Naive thymus-derived CD8-positive, alpha-beta T cell (primary cell): ENCODE measurements around the gene AMIGO3. TPM values are rescaled to one million over a fixed set of nuclear protein-coding genes. Genes with fewer than 3 reads are reported as not detected.
A peak's percentile ranks its signal among the peaks of the same experiment; 100 is the strongest.

Source experiments
- ATAC-seq, 2 donors: fragments of 150-1000 bp; cut with Tn5 transposase in 1 of 2; sonication (Bioruptor Pico), chemical (Tn5 transposase) in 1 of 2; 1 replicate in 1 of 2; 2 replicates in 1 of 2; pipeline ENCODE4 v1.10.0; 2021; ENCODE audit warnings: mild to moderate bottlenecking in 2 of 2, moderate library complexity in 2 of 2
- POLR2A ChIA-PET: fragments of 350-600 bp; sonication (Branson Sonifier 250); formaldehyde crosslinking; loops from one replicate; lab custom pipeline; 2021; ENCODE audit warnings: antibody characterized with exemption; lab: Charles Lee
- DNase-seq, 10 donors: peaks; one replicate each; pipeline versions ENCODE4 v3.0.0 to v3.0.0-alpha.2; 2020 to 2022
- H3K27ac Mint-ChIP-seq, 10 donors: one replicate each; pipeline ENCODE4 v1.8.0; 2020 to 2022; ENCODE audit warnings: mild to moderate bottlenecking in 10 of 10, mixed read lengths in 10 of 10, moderate library complexity in 4 of 10, inconsistent platforms in 1 of 10
- H3K27me3 Mint-ChIP-seq, 5 donors: one replicate each; pipeline ENCODE4 v1.8.0; 2021 to 2022; ENCODE audit warnings: mixed read lengths in 5 of 5
- H3K36me3 Mint-ChIP-seq, 3 donors: one replicate each; pipeline ENCODE4 v1.8.0; 2020 to 2022; ENCODE audit warnings: mixed read lengths in 3 of 3, mild to moderate bottlenecking in 2 of 3, inconsistent platforms in 1 of 3
- H3K4me1 Mint-ChIP-seq, 4 donors: one replicate each; pipeline ENCODE4 v1.8.0; 2021 to 2022; ENCODE audit warnings: mixed read lengths in 4 of 4
- H3K4me3 Mint-ChIP-seq, 10 donors: one replicate each; pipeline ENCODE4 v1.8.0; 2020 to 2022; ENCODE audit warnings: mild to moderate bottlenecking in 10 of 10, mixed read lengths in 10 of 10, moderate library complexity in 6 of 10, inconsistent platforms in 1 of 10
- H3K9me3 Mint-ChIP-seq, 9 donors: one replicate each; pipeline ENCODE4 v1.8.0; 2020 to 2022; ENCODE audit warnings: mixed read lengths in 9 of 9, mild to moderate bottlenecking in 3 of 9, inconsistent platforms in 1 of 9, moderate library complexity in 1 of 9
- polyA plus RNA-seq, 3 donors: library from polyadenylated mRNA; unstranded; fragments of 300-500 nt; fragmentation: Illumina TruSeq; gene quantifications; one replicate each; pipeline ENCODE4 v1.2.3, GENCODE V29; 2021
- total RNA-seq, 8 experiments: library from RNA in 2 of 8; stranded (reverse) in 2 of 8; gene quantifications; one replicate each; pipeline ENCODE4 v1.2.3 and lab custom pipeline; 2021 to 2026

AMIGO3 gene
- total and polyA plus RNA-seq, 5 experiments from 2014 or later: 1.0 to 1.5 (median 1.2) TPM

DNA sequence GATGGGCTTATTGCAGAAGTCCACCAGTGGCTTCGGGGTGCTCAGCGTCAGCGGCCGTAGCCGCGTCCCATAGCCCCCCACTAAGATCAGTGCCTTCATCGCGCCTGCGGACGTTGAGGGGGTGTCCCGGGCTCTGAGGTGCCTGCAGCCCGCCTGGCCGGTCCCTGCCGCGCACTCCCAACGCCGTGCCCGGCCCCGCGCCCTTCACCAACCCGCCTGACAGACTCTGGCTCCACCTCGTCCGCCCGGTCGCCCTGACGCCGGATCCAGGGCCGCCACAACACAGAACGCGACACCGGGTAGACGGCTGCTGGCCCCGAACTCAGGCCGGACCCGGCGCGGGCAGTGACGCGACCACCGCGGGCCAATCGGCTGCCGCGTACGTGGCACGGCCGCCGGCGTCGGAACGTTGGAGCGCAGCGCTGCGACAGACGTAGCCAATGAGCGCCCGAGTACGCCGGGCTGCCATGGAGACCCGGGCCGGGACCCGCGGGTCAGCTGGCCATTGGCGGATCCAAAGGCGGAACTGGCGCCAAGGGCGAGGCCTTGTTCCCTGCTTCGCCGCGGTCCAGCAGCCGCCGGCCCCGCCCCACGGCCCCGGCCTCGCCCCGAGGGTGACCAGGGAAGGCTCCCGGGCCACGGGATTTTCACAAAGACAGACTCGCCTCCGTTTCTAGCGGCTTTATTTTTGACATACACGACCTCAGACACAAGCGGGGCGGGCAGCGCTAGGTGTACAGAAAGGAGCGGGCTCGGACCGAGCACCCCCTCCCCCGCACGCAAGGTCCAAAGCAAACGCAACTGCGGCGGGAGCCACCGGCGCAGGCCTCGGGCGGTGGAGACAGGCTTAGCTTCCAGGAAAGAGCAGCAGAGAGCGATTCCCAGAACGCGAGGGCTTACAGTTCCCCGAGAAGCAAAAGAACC, 4.4 kb upstream of the AMIGO3 start, which contains the start of gene GMPPB:
GMPPB (minus strand) TSS at position 324 of the 924 bp plus-strand sequence; CDS start at position 99, 225 bp downstream.
- peak within 1 kb of the TSS; percentile 87 to 97 (median 93) for H3K4me3 Mint-ChIP-seq
- H3K27ac Mint-ChIP-seq: peak within 1 kb of the TSS; percentile 80 to 98 (median 96)
- no peaks in the 10 kb centered on the region for H3K27me3 Mint-ChIP-seq
- ATAC-seq (peak; percentile 76), DNase-seq (peak; percentile 85 to 93 (median 88))
- H3K4me1 Mint-ChIP-seq: peaks cover 16 to 41% (median 37%) of the 10 kb centered on the region in 4 donors
- POLR2A ChIA-PET: interaction anchor here (0.6 to 2.6 kb wide), 9 partner anchors 9 to 295 kb away, joined by 3 to 7 read pairs (median 4); partner anchors contain the start of genes INKA1, NICN1 and RBM6
- H3K9me3 Mint-ChIP-seq: no peaks in the 10 kb centered on the region
- peaks cover 0 to 8% (median 0%) of the 10 kb centered on the region in 3 donors for H3K36me3 Mint-ChIP-seq

DNA sequence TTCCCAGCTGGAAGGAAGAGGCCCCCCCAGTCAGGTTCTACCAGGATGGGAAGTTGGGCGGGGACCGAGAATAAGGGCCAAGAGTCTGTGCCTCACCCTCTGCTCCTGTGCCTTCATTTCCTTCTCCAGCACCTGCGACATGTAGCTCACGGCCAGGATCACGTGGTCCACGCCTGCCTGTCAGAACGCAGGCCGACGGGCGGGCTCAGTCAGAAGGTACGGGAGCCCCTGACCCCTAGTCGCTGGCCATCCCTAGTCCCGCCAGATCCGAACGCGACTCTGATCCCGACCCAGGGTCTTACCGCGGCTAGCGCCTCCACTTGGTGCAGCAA, 3.8 kb upstream of the AMIGO3 start:
- Mint-ChIP-seq H3K36me3 (peaks cover 0 to 6% (median 0%) of the 10 kb centered on the region in 3 donors), H3K4me3 (peak overlapping the region; percentile 87 to 97 (median 93)), H3K4me1 (peaks cover 20 to 47% (median 43%) of the 10 kb centered on the region in 4 donors), H3K27ac (peak overlapping the region; percentile 80 to 98 (median 96)), H3K9me3 (no peaks in the 10 kb centered on the region), H3K27me3 (no peaks in the 10 kb centered on the region)
- DNase-seq (peak; percentile 35 to 74 (median 50)), ATAC-seq (peak; percentile 15 to 22)
- POLR2A ChIA-PET: interaction anchor here (0.6 to 2.6 kb wide), 9 partner anchors 9 to 294 kb away, joined by 3 to 7 read pairs (median 4); partner anchors contain the start of genes INKA1, NICN1 and RBM6

DNA sequence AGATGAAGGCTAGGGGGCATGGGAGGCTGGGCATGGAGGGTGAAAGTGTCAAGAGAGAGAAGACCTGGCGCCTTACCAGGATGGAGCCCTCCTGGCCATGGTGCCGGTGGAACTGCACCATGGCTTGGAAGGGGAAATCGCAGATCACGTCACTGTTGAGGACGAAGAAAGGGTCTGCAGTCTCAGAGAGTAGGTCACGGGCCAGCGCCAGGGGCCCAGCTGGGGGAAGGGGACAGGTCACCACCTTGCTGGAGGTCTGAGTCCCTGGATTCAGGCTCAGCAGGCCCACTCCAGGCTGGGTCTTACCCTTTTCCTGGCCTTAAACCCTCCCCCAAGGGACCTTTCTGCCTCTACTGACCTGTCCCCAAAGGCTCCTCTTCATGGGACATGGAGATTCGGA, 3.4 kb upstream of the AMIGO3 start:
- POLR2A ChIA-PET: interaction anchor here (0.6 to 2.6 kb wide), 6 partner anchors 8 to 294 kb away, joined by 3 to 7 read pairs (median 3); partner anchors contain the start of genes INKA1, NICN1 and RBM6
- no peak for ATAC-seq
- Mint-ChIP-seq H3K27me3 (no peaks in the 10 kb centered on the region), H3K36me3 (peaks cover 0 to 2% (median 0%) of the 10 kb centered on the region in 3 donors), H3K27ac (peak overlapping the region; percentile 80 to 98 (median 96)), H3K9me3 (no peaks in the 10 kb centered on the region), H3K4me1 (peaks cover 20 to 47% (median 43%) of the 10 kb centered on the region in 4 donors), H3K4me3 (peak overlapping the region; percentile 87 to 97 (median 93))
- DNase-seq: no peak

DNA sequence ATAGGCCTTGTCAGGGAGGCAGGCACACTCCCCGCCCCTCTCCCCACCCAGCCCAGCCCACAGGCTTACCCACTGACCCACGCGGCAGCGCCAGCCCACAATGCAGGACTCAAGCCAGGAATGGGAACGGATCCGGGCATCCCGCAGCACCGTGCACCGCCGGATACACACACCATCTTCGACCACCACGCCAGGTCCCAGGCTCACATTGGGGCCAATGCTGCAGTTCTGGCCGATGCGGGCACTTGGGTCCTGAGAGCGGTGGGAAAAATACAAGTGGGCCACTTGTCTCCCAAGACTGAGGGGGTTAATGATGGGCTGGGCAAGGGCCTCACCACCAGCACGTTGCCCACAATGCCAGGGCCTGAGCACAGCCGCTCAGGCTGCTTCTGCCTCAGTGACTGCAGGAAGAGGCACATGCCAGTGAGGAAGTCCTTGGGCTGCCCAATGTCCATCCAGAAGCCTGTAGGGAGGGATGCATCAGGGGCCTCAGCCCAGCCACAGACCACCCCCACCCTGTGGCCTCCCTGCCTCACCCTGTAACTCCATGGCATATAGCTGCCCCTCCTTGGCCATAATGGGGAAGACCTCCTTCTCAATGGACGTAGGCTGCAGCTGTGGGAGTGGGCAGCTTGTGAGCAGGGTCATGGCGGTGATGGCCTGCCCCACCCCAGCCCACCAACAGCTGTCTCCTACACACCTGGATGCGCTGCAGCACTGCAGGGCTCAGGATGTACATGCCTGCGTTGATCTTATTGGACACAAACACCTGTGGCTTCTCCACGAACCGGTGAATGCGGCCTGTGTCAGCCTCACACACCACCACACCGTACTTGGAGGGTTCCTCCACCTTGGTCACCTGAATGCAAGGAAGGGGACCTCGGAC, 2.7 kb upstream of the AMIGO3 start:
- Mint-ChIP-seq H3K36me3 (no peaks in the 10 kb centered on the region), H3K4me1 (peaks cover 20 to 49% (median 45%) of the 10 kb centered on the region in 4 donors), H3K27ac (peak overlapping the region in 9 of 10 donors; percentile 80 to 98 (median 95)), H3K4me3 (peak overlapping the region; percentile 68 to 97 (median 92)), H3K27me3 (no peaks in the 10 kb centered on the region), H3K9me3 (no peaks in the 10 kb centered on the region)
- ATAC-seq (no peak), DNase-seq (no peak)
- POLR2A ChIA-PET: interaction anchor here (1.2 to 2.6 kb wide), 4 partner anchors 7 to 218 kb away, joined by 3 to 7 read pairs (median 4); partner anchors contain the start of genes INKA1 and RBM6

DNA sequence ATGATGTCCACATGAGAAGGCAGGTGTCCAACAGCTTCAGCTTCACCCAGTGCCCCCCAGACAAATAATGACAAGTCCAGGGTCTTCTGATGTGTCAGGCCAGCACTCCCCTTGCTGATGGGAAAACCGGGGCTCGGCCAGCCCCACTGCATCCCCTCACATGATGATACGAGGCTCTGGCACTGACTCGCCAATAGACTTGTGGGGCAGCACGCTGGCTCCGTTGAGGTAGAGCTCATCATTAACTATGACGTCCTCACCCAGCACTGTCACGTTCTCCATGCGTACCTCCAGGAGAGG, 2.1 kb upstream of the AMIGO3 start:
- Mint-ChIP-seq H3K27ac (peak overlapping the region in 5 of 10 donors; percentile 16 to 91 (median 67)), H3K36me3 (no peaks in the 10 kb centered on the region), H3K4me3 (peak overlapping the region in 4 of 10 donors; percentile 45 to 93 (median 70)), H3K9me3 (no peaks in the 10 kb centered on the region), H3K27me3 (no peaks in the 10 kb centered on the region), H3K4me1 (peaks cover 20 to 49% (median 45%) of the 10 kb centered on the region in 4 donors)
- ATAC-seq: no peak
- POLR2A ChIA-PET: interaction anchor here (1.2 to 2.6 kb wide), 3 partner anchors 9 to 627 kb away, joined by 3 to 7 read pairs (median 4); partner anchors contain the start of genes QRICH1 and RBM6
- DNase-seq: no peak

DNA sequence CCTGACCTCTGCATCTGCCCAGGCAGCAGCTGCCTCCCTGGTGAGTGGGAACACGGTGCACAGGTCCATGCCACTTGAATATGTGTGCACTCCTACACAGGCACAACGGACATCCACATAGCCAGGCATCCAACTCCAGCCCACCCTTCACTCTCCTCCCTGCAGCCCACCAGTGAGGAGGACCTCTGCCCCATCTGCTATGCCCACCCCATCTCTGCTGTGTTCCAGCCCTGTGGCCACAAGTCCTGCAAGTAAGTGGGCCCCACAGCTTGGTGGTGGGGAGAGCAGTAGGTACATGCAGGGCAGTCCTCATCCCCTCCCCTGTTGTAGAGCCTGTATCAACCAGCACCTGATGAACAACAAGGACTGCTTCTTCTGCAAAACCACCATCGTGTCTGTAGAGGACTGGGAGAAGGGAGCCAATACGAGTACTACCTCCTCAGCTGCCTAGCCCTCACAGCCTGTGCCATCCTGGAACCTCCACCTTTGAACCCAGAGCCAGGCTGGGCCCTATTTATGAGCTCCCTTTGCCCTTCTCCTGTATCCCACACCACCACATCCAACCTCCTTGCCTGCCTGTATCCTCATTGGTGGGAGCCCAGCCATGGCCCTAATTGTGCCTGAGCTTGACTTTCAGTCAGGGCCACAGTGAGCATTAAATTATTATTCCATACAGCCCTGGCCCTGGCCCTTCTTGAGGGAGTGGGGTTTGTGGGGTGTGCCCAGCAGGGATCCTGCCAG, 1.5 kb upstream of the AMIGO3 start:
- Mint-ChIP-seq H3K4me1 (peaks cover 20 to 49% (median 45%) of the 10 kb centered on the region in 4 donors), H3K9me3 (no peaks in the 10 kb centered on the region), H3K27ac (peak overlapping the region; percentile 13 to 91 (median 56)), H3K27me3 (no peaks in the 10 kb centered on the region), H3K4me3 (peak overlapping the region in 9 of 10 donors; percentile 12 to 93 (median 47)), H3K36me3 (no peaks in the 10 kb centered on the region)
- no peak for ATAC-seq
- POLR2A ChIA-PET: interaction anchor here (0.7 to 2.6 kb wide), 6 partner anchors 9 to 627 kb away, joined by 3 to 7 read pairs (median 4); partner anchors contain the start of genes IP6K1, QRICH1 and RBM6
- DNase-seq: no peak

DNA sequence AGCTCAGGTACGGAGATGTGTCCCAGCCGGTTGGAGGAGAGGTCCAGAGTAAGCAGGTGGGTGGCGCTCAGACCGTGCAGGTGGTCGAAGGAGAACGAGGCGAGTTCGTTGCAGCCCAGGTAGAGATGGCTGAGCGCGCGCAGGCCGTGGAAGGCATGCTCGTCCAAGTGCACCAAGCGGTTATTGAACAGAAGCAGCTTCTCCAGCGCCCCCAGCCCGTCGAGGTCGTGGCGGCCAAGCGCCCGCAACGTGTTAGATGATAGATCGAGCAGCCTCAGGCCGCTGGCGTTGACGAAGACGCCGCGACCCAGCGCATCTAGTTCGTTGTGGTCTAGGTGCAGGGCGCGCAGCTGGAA, 648 bp downstream of the AMIGO3 start:
- H3K27ac Mint-ChIP-seq: peak overlapping the region in 9 of 10 donors; percentile 72 to 97 (median 93)
- POLR2A ChIA-PET: interaction anchor here (0.8 to 1.7 kb wide), 10 partner anchors 12 to 221 kb away, joined by 3 to 9 read pairs (median 4); partner anchors contain the start of genes INKA1, IP6K1, RBM6 and UBA7
- peak overlapping the region; percentile 89 to 95 (median 92) for H3K4me3 Mint-ChIP-seq
- H3K9me3 Mint-ChIP-seq: no peaks in the 10 kb centered on the region
- peaks cover 22 to 49% (median 39%) of the 10 kb centered on the region in 4 donors for H3K4me1 Mint-ChIP-seq
- no peaks in the 10 kb centered on the region for H3K27me3 Mint-ChIP-seq
- ATAC-seq (no peak), DNase-seq (no peak)
- no peaks in the 10 kb centered on the region for H3K36me3 Mint-ChIP-seq

DNA sequence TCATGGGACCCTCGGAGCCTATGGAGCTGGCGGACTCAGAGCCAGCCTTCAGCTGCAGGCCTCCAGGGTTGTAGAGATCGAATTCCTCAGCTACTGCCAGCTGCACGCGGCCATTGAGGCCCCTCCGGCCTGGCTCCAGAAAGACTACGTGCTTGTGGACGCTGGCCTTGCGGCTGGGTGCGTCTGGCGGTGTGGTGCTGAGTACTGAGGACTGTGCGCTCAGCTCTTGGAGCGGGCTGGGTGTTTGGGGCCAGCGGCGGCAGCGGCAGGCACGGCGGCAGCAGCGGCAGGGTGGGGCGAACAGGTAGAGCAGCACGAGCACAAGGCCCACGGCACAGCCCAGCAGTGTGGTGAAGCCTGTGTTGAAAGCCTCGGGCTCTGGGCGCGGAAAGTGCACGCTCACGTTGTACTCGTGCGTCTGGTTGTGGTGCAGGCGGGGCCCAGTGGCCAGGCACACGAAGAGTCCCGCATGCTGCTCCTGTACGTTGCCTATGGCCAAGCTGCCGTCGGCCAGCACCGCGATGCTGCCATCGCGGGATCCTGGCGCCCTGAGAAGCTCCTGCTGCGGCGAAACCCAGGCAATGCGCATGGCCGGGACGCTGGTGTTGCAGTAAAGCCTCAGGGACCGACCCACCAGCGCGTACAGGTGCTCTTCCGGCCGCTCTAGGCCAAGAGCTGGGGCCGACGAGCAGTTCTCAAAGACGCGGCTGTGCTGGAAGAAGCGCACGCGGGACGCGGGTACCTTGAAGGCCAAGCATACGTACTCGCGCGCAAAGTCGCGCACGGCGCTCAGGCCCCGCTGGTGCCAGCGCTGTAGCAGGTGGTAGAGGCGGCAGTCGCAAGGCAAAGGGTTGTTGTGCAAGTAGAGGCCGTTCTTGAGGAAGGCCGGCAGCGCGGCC, 1.3 kb downstream of the AMIGO3 start:
- Mint-ChIP-seq H3K27ac (peak overlapping the region in 7 of 10 donors; percentile 60 to 96 (median 84)), H3K4me1 (peaks cover 20 to 49% (median 38%) of the 10 kb centered on the region in 4 donors), H3K9me3 (no peaks in the 10 kb centered on the region), H3K4me3 (peak overlapping the region; percentile 89 to 95 (median 92)), H3K36me3 (no peaks in the 10 kb centered on the region), H3K27me3 (no peaks in the 10 kb centered on the region)
- POLR2A ChIA-PET: interaction anchor here (0.9 to 1.7 kb wide), 4 partner anchors 68 to 222 kb away, joined by 3 to 9 read pairs (median 4); partner anchors contain the start of genes INKA1, IP6K1 and RBM6
- no peak for DNase-seq
- ATAC-seq: no peak

DNA sequence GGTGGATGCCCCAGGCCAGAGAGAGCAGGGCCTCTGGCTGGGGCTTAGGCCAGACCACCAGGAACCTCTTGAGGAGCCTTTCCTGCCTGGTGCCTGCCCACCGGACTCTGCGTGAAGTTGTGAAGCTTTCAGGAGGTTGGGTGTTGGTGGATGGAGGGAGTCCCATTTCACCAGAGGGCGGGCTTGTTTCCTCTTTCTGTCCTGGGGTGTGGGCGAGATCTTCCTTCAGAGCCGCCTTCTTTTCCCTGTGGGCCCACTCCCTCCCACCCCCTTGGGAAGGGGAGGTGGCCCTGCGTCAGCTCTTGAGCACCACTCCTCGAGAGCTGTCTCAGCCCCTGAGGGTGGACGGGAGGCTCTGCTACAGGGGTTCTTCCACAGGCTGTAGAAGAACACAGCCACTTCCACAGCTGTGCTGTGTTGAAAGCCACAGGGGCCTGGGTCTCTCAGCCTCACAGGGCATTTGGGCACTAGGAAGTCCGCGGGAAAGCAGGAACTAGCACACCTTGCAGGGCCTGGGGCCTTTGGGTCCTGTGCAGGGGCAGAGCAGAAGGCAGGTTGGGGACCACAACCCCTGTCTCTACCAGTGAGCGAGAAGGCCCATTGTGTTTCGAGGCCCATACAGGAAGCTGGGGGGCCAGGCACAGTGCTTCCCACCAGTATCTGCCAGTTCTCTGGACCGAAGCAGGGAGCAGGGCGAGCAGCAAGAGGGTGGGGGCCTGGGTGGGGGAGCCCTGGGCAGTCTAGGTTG, 2.1 kb downstream of the AMIGO3 start:
- ATAC-seq: no peak
- H3K9me3 Mint-ChIP-seq: no peaks in the 10 kb centered on the region

DNA sequence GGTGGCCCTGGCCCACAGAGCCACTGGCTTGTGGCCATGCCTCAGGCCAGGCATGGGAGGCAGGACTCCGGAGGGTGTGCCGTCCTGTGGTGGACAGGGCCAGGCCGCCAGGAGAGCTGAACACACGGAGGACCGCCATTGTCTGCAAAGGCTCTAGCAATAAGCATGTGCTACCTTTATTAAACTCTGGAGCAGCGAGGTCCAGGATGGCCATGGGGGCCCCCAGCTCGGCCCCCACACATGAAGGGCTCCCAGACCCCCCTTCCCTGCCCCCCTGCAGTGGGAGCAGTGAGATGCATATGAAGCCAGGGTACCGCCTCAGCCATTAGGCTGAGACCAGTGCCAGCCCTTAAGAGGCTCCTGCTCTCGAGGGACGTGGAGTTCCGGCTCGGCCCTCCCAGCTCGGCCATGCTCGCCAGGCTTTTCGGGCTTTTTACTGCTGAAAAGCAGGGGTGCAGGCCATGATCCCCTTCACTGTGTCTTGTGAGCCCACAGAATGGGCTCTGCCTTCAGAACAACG, 2.7 kb downstream of the AMIGO3 start:
- Mint-ChIP-seq H3K9me3 (no peaks in the 10 kb centered on the region), H3K27me3 (no peaks in the 10 kb centered on the region), H3K36me3 (no peaks in the 10 kb centered on the region), H3K4me1 (peaks cover 15 to 53% (median 38%) of the 10 kb centered on the region in 4 donors), H3K27ac (no peak overlapping the region), H3K4me3 (no peak overlapping the region)
- POLR2A ChIA-PET: no interaction called here
- no peak for DNase-seq
- ATAC-seq: no peak

More for the DNA sequence above, 2.1 kb downstream of the AMIGO3 start:
- Mint-ChIP-seq H3K27ac (peak overlapping the region in 1 of 10 donors; percentile 63), H3K36me3 (no peaks in the 10 kb centered on the region), H3K4me3 (peak overlapping the region in 7 of 10 donors; percentile 22 to 93 (median 39)), H3K27me3 (no peaks in the 10 kb centered on the region), H3K4me1 (peaks cover 15 to 50% (median 36%) of the 10 kb centered on the region in 4 donors)
- DNase-seq: no peak
- POLR2A ChIA-PET: interaction anchor here (0.5 to 0.9 kb wide), 2 partner anchors 48 to 86 kb away, joined by 3 to 4 read pairs; partner anchors contain the start of gene INKA1
